Head of caudate nucleus (tissue), 42 donors: ENCODE measurements around the gene TMPRSS7.
"Not testable (repeated sequence)": the region's sequence is repeated elsewhere in the genome, so short reads cannot be mapped to it uniquely, and the experiment has no call there.

ENCODE experiments used
- DNase-seq, 42 donors: peaks; one replicate each; pipeline versions ENCODE4 v3.0.0 to v3.0.0-alpha.2; 2020 to 2021; ENCODE audit warnings: mixed read lengths in 7 of 42
- intact Hi-C: fragments of 100-400 bp; cut with DNase I; formaldehyde crosslinking; loops from one replicate; pipeline ENCODE4 v1.15.0; 2022

Gene TMPRSS7

GRCh38 chr3:112011376-112011940, 23.1 kb upstream of the TMPRSS7 start:
- peak in 1 of 42 donors; percentile 28 for DNase-seq
- intact Hi-C loops = no loop called here

- no peak for DNase-seq
- intact Hi-C loops = no loop called here
Observed at GRCh38 chr3:112012205-112012992, 22.1 kb upstream of the TMPRSS7 start.

- intact Hi-C loops = no loop called here
- peak; percentile 53 to 86 (median 72) for DNase-seq
Observed at GRCh38 chr3:112013058-112013783, 21.3 kb upstream of the TMPRSS7 start.

GRCh38 chr3:112013784-112014143, 20.8 kb upstream of the TMPRSS7 start:
- intact Hi-C loops = no loop called here
- DNase-seq = no peak

GRCh38 chr3:112017091-112017490, 17.4 kb upstream of the TMPRSS7 start:
- DNase-seq = no peak
- intact Hi-C loops = no loop called here

- intact Hi-C loops = no loop called here
- peak in 1 of 42 donors; percentile 13 for DNase-seq
Observed at GRCh38 chr3:112018712-112019111, 15.8 kb upstream of the TMPRSS7 start.

- DNase-seq = no peak
- intact Hi-C loops = no loop called here
Observed at GRCh38 chr3:112019716-112020115, 14.8 kb upstream of the TMPRSS7 start.

GRCh38 chr3:112020674-112021085, 13.9 kb upstream of the TMPRSS7 start:
- intact Hi-C loops = no loop called here
- DNase-seq = peak in 1 of 42 donors; percentile 28

GRCh38 chr3:112027142-112027541, 7.4 kb upstream of the TMPRSS7 start:
- peak in 1 of 42 donors; percentile 19 for DNase-seq
- intact Hi-C loops = no loop called here

GRCh38 chr3:112027826-112028225, 6.7 kb upstream of the TMPRSS7 start:
- peak in 1 of 42 donors; percentile 12 for DNase-seq
- intact Hi-C loops = no loop called here

GRCh38 chr3:112030901-112031300, 3.6 kb upstream of the TMPRSS7 start:
- intact Hi-C loops = no loop called here

GRCh38 chr3:112032098-112032731, 2.3 kb upstream of the TMPRSS7 start:
- DNase-seq = no peak
- intact Hi-C loops = no loop called here

More at GRCh38 chr3:112030901-112031300, 3.6 kb upstream of the TMPRSS7 start:
- no peak for DNase-seq

- intact Hi-C loops = no loop called here
- no peak for DNase-seq
Observed at GRCh38 chr3:112035241-112035640, 705 bp downstream of the TMPRSS7 start.

- intact Hi-C loops, DNase-seq: not testable (repeated sequence)
Observed at GRCh38 chr3:112037194-112037593, 2.7 kb downstream of the TMPRSS7 start.

GRCh38 chr3:112038863-112039262, 4.3 kb downstream of the TMPRSS7 start:
- intact Hi-C loops = no loop called here
- DNase-seq = peak in 30 of 42 donors; percentile 13 to 67 (median 40)

- intact Hi-C loops = loop anchor here (10.0 kb wide), 1 partner anchor 57 kb away; no protein-coding TSS in a partner anchor
- DNase-seq = no peak
Observed at GRCh38 chr3:112041321-112041720, 6.8 kb downstream of the TMPRSS7 start.

- intact Hi-C loops = loop anchor here (10.0 kb wide), 1 partner anchor 58 kb away; no protein-coding TSS in a partner anchor
Observed at GRCh38 chr3:112042842-112043280, 8.3 kb downstream of the TMPRSS7 start.

GRCh38 chr3:112043621-112044201, 9.2 kb downstream of the TMPRSS7 start:
- DNase-seq = peak in 39 of 42 donors; percentile 10 to 84 (median 53)
- intact Hi-C loops = loop anchor here (10.0 kb wide), 1 partner anchor 59 kb away; no protein-coding TSS in a partner anchor

More at GRCh38 chr3:112042842-112043280, 8.3 kb downstream of the TMPRSS7 start:
- DNase-seq = no peak

- intact Hi-C loops = loop anchor here (10.0 kb wide), 1 partner anchor 62 kb away; no protein-coding TSS in a partner anchor
- no peak for DNase-seq
Observed at GRCh38 chr3:112046599-112046998, 12.1 kb downstream of the TMPRSS7 start.
